Hindlimb muscle (tissue), 1 donor: ENCODE data around the gene DYNC1LI1. TPM values are rescaled to one million over a fixed set of nuclear protein-coding genes. Genes with fewer than 3 reads are reported as not detected.

Experiments used
- DNase-seq: peaks from one replicate; pipeline ENCODE4 v3.0.0-alpha.2; 2013
- polyA plus RNA-seq: library from polyadenylated mRNA; unstranded; fragments of 120-200 nt; gene quantifications from one replicate; pipeline ENCODE4 v1.2.1, GENCODE V29; 2013; ENCODE audit not compliant: insufficient read length

Gene DYNC1LI1
- polyA plus RNA-seq, 1 donor, result 32.7 TPM

GRCh38 chr3:32488474-32489008, 82.1 kb downstream of the DYNC1LI1 start:
- DNase-seq, result no peak

GRCh38 chr3:32487781-32488473, 82.7 kb downstream of the DYNC1LI1 start:
- no peak for DNase-seq

DNA sequence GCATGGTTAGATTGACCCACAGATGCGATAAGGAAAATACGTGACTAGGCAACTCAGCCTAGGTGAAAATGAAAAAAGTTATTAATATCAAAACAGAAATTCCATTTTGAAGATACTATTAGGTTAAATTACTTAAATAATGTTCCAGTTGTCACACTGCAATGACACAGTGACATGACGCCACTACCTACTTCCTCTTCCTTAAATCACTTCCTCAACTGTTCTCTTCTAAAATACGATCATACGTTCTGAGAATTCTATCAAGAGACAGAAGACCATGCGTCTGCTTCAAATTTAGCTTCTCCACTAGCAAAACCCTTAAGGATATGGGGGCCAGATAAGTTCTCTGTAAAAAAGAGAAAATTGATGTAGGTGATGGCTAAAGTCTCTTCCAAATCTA, 86.2 kb downstream of the DYNC1LI1 start:
- DNase-seq, result no peak

DNA sequence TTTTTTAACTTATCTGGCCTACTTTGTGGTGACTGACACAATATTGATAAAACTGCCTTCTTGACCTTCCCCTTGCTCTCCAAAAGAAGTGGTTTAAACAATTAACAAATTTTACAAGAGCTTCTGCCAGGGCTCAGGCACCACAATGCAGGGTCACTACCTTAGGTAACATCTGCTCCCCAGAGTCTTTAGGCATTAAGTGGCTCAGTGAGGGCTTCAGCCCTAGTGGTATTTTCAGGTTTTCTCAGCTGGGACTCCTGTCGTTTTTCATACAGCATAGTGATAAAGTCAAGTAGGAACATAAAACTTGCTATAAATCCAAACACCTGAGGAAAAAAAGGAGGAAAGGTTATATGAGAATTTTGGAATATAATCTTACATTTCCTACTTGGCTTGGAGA, 86.9 kb downstream of the DYNC1LI1 start:
- no peak for DNase-seq

GRCh38 chr3:32482693-32483092, 88.0 kb downstream of the DYNC1LI1 start:
- DNase-seq, result no peak

GRCh38 chr3:32481791-32482631, 88.6 kb downstream of the DYNC1LI1 start:
- DNase-seq, result no peak

DNA sequence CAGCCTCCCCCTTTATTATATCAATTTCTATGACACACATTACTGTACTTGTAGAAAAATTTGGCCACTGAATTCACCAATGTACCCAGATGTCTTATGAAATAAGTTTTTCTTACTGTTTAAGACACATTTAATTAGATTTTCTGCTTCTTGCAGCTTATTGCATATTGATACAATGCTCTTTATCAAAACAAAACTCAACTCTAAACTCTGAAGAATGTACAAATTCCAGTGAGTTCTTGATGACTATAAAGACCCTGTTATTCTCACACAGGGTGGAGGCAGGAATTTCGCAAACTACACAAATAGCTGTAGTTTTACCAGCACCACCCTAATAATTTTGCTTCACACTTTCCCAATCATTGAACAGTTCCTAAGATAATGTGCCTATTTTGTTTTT, 90.1 kb downstream of the DYNC1LI1 start:
- DNase-seq, result no peak

Other genes with a start within 250 kb of the DYNC1LI1 start
- 18.4 TPM for gene CMTM7, start 179.0 kb downstream of the DYNC1LI1 start, polyA plus RNA-seq
- 19.8 TPM for gene CMTM6, start 68.0 kb downstream of the DYNC1LI1 start, polyA plus RNA-seq
- gene CNOT10, start 114.3 kb upstream of the DYNC1LI1 start, polyA plus RNA-seq, result 21.4 TPM
- 0.18 TPM for gene TRIM71, start 247.1 kb upstream of the DYNC1LI1 start, polyA plus RNA-seq